Epithelial cell of proximal tubule (primary cell): ENCODE measurements around the gene SLC17A7. TPM values are rescaled to one million over a fixed set of nuclear protein-coding genes. Genes with fewer than 3 reads are reported as not detected.
"Not testable (repeated sequence)": the region's sequence is repeated elsewhere in the genome, so short reads cannot be mapped to it uniquely, and the experiment has no call there.

Experiments
- DNase-seq: peaks from one replicate; pipeline ENCODE4 v3.0.0-alpha.2; 2011; ENCODE audit warnings: low read depth
- H3K4me3 ChIP-seq: 2 replicates; pipeline ENCODE4 v1.5.1; 2011; ENCODE audit warnings: low read depth, mild to moderate bottlenecking, low read length
- CTCF ChIP-seq: conservative IDR thresholded peaks from 2 replicates; pipeline ENCODE4 v1.5.1; 2012; ENCODE audit warnings: low read depth, mild to moderate bottlenecking, low read length
- total RNA-seq: library from RNA; depleted of rRNA; stranded (reverse); fragments of >200 nt; gene quantifications from 2 replicates; pipeline ENCODE4 v1.2.3, GENCODE V29; 2015

The SLC17A7 gene
- total RNA-seq, 1 donor from 2014 or later, result not detected

GRCh38 chr19:49451430-49452181 is 10.3 kb upstream of the SLC17A7 start, which contains the start of gene PIH1D1:
Gene PIH1D1, minus strand, starts transcription at chr19:49451814. Its CDS starts 240 bp downstream, at chr19:49451574.
- H3K4me3 ChIP-seq, result peak within 1 kb of the TSS; percentile 98
- peak; percentile 97 for DNase-seq
- peak; percentile 22 for TF ChIP-seq CTCF

- no peak for TF ChIP-seq CTCF
- peak overlapping the region; percentile 61 for H3K4me3 ChIP-seq
Observed at GRCh38 chr19:49450405-49450804, 9.1 kb upstream of the SLC17A7 start.

GRCh38 chr19:49448432-49448786 is 7.1 kb upstream of the SLC17A7 start:
- DNase-seq, result no peak

More at GRCh38 chr19:49450405-49450804, 9.1 kb upstream of the SLC17A7 start:
- no peak for DNase-seq

GRCh38 chr19:49447485-49448431 is 6.4 kb upstream of the SLC17A7 start:
- TF ChIP-seq CTCF, result no peak
- no peak for DNase-seq

More at GRCh38 chr19:49448432-49448786, 7.1 kb upstream of the SLC17A7 start:
- no peak for TF ChIP-seq CTCF
- no peak overlapping the region for H3K4me3 ChIP-seq

DNA sequence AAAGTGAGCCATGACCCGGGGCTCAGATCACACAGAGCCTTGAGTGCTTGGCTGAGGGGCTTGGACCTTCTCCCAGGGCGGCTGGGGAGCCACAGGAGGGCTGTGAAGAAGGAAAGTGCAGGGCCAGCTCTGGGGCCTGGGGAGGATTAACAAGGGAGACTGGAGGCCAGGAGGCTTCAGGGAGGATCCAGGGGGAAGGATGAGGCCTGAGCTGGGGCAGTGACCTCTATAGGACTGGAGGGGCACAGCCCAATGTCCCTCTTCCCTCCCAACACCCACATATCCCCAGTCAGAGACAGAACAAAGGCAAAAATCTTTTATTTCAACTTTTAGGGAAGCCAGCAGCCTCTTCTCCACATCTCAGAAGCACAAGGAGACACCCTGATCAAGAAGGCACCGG is 4.7 kb upstream of the SLC17A7 start:
- H3K4me3 ChIP-seq, result no peak overlapping the region
- DNase-seq, result no peak
- no peak for TF ChIP-seq CTCF

More at GRCh38 chr19:49447485-49448431, 6.4 kb upstream of the SLC17A7 start:
- no peak overlapping the region for H3K4me3 ChIP-seq

GRCh38 chr19:49444100-49444700 is 2.9 kb upstream of the SLC17A7 start:
- peak overlapping the region; percentile 69 for H3K4me3 ChIP-seq
- not testable (repeated sequence) for DNase-seq
